ENCODE measurements around the gene NASP.

NASP gene, protein sequence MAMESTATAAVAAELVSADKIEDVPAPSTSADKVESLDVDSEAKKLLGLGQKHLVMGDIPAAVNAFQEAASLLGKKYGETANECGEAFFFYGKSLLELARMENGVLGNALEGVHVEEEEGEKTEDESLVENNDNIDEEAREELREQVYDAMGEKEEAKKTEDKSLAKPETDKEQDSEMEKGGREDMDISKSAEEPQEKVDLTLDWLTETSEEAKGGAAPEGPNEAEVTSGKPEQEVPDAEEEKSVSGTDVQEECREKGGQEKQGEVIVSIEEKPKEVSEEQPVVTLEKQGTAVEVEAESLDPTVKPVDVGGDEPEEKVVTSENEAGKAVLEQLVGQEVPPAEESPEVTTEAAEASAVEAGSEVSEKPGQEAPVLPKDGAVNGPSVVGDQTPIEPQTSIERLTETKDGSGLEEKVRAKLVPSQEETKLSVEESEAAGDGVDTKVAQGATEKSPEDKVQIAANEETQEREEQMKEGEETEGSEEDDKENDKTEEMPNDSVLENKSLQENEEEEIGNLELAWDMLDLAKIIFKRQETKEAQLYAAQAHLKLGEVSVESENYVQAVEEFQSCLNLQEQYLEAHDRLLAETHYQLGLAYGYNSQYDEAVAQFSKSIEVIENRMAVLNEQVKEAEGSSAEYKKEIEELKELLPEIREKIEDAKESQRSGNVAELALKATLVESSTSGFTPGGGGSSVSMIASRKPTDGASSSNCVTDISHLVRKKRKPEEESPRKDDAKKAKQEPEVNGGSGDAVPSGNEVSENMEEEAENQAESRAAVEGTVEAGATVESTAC

DNA sequence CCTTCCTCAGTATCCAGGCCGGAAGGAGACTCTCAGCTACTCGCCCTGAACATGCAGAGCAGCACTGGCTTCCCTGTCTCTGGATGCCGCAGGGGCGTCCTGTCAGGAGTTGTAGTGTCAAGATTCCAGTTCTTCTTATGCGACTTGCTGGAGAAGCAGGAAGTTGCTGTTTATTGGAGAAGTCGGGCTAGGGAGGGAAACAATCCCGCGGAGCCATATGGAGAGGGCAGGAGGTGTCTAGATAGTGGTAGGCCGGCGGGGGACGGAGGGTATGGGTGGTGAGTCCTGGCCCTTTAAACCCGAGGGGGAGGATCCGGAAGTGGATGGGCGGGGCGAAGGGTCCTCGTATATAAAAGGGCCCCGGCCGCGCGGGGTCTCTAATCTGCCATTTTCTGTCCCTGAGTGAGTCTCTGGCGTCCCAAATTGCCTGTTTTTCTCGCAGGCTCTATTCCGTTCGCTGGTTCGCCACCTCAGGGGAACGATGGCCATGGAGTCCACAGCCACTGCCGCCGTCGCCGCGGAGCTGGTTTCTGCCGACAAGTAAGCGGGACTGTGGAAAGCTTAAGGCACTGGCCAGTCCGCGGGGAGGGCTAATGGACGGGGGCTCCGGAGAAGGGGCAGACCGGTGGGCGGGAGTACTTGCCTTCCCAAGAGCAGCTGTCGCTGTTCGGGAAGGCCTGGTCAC, at the start of gene NASP:
TSS of gene NASP (plus strand) at position 376 of the 685 bp plus-strand sequence. CDS start at position 482, 106 bp downstream.
- in situ Hi-C loops (cut with MboI; ENCODE audit: low sequenced_read_pairs), result no loop called here

DNA sequence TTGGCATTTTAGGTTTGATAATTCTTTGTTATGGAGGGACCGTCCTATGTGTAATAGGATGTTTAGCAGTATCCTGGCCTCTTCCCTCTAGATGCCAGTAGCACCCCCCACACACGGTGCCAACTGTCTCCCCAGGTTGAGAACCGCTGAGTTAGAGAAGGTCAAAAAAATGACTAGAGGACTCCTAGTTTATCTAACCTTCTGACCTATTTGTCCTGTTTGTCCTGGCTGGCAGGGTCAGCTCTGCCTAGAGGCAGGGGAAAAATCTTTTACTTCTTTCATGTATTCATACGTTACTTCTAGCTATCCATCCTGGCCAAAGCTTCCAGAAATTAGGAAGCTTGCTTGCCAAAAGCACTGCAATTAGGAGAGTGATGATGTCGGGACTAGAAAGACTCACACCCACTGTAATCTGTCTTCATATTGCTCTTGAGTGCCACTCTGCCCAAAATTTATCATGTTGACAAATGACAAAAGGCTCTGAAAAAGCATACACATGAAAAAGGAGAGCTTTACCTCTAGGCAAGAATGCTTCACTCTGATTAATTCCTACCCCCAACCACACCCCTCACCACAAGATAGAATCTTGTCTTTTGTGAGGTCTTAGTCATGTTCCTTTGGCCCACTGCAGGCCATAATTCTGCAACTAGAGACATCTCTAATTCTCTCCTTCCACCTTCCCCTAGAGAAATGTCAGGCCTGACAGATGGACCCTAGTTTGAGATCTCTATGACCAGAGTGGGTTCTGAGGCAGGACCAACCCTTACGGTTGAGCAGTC, 47.7 kb upstream of the NASP start:
- in situ Hi-C loops (cut with MboI; ENCODE audit: low sequenced_read_pairs), result no loop called here

GRCh38 chr1:45536886-45537285, 47.0 kb upstream of the NASP start:
- in situ Hi-C loops (cut with MboI; ENCODE audit: low sequenced_read_pairs), result no loop called here

DNA sequence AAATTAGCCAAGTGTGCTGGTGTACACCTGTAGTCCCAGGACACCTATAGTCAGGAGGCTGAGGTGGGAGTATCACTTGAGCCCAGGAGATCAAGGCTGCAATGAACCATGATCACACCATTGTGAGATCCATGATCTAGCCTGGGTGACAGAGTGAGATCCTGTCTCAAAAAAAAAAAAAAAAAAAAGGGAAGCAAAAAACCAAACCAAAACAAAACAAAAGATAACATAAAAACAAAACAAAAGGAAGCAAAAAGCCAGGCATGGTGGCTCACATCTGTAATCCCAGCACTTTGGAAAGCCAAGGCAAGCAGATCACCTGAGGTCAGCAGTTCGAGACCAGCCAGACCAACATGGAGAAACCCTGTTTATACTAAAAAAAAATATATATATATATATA, 42.6 kb upstream of the NASP start:
- in situ Hi-C loops (cut with MboI; ENCODE audit: low sequenced_read_pairs), result no loop called here

- in situ Hi-C loops (cut with MboI; ENCODE audit: low sequenced_read_pairs), result no loop called here
Measured at GRCh38 chr1:45542591-45542990, 41.2 kb upstream of the NASP start.

DNA sequence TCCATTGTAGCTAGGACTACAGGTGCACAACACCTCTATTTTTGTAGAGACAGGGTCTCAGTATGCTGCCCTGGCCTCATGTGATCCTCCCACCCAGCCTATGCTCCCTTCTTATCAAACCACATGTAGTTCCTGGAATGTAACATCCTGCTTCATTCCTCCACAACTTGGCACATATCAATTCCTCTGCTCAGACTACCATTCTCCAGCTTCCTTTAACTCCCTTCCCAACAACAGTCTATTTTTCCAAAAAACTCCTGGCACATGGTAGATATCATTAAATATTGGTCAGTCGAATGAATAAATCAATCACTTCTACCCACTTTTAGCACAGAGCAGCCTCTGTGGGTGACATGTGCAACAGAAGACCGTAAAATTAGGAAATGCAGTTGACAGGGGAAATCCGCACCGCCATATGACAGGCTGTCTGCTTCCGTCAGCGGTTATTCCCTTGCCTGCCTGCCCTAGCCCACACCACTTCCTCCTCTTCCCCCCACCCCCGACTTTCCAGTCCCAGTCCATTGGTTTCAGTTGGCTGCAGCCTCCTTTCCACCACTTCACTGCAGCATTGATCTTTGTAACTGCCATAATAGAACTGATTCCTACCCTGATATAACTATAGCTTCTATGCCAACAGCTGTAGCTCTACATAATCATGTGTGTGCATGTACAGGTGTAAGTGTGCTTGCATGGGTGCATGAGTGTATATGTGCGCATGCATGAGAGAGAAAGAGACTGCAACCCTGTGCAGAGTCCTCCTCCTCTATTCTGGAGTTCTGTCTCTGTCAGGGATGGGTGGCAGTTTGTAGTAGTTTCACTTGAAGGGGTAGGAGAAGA, 40.0 kb upstream of the NASP start:
- in situ Hi-C loops (cut with MboI; ENCODE audit: low sequenced_read_pairs), result no loop called here

GRCh38 chr1:45544530-45544929, 39.3 kb upstream of the NASP start:
- in situ Hi-C loops (cut with MboI; ENCODE audit: low sequenced_read_pairs), result no loop called here

DNA sequence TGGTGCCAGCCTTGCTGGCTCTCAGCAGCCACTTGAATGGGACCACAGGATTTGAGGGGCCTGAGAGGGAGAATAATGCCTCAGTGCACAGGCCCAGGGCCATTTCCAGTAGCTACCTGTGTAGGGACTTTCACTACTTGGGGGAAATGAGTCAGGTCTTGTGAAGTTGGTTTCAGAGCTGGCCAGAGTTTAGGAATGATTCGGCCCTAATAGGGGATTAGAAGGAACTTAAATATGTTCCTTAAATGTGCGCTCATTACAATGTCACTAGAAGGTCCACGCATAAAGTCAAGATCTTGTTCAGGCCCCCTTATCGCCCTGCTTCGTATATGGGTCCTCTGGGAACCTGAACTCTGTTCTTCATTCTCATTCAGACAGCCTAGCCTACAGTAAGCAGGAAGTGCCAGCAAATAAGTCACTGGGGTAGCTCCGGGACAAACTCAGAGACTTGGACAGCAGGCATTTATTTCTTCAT, 38.8 kb upstream of the NASP start:
- in situ Hi-C loops (cut with MboI; ENCODE audit: low sequenced_read_pairs), result no loop called here

DNA sequence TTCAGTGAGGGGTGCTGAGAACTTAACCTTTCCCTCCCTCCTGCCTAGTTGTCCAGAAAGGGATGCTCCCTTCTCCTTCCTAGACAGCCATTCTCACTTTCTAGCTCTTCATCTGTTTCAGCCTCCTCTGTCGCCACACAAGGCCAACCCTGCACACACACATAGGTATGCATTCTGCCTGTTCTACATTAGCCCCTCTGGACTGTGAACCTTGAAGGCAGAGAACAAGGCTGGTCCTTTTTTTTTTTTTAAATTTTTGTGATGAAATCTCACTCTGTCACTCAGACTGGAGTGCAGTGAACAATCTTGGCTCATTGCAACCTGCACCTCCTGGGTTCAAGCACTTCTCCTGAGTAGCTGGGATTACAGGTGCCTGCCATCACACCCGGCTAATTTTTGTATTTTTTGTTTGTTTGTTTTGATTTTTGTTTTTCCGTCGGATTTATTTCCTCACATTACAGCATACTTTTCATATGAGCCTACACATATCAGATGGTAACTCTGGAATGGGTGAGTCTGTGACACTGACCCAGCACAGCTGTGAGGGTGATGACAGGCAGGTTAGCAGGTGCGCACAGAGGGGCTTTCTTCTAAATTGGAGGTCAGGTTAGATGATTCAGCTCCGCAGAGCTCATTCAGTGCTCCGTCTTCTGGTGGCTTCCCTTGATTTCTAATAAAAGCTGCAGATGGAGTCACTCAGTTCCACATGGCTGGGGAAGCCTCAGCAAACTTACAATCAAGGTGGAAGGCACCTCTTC, 38.1 kb upstream of the NASP start:
- in situ Hi-C loops (cut with MboI; ENCODE audit: low sequenced_read_pairs), result no loop called here

DNA sequence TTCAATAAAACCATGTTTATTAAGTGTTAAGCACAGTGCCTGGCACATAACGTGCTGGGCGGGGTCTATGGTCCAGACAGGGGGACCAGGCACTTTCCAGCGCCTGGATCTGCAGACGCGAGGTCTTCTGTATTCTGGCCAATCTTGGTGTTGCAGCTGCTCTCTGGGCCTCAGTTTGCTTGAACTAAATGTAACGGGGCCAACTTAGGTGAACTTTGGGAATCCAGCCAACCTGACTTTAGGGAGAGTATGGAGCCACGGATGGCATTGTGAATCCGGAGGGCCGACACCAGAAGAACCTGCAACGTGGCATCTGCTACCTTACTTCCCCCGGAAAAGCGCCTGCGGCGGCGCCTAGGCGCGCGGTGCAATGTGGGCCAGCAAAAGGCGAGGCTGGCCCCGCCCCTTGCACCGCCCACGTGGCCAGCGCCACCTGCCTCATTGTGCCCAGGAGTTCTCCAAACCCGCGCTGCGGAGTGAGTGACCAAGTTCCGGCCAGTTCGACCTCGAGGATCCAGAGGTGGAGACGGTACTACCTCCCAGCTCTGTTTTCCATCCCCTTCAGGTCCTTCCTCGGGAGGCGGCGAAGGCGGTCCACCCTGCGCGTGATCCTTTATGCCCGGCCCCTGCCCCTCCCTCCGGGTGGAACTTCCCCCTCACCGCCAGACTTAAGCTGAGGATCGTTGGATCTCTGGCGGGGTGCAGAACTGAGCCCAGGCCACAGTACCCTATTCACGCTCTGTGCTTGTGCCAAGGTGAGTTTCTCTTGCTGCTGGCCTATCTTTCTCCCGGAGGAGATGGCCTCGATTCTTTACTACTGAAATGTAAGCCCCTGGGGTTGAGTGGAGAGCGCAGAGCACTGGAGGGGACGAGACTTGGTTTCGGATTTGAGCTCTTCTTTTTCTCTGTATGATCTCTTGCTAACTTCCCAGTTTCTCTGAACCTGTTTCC, 33.2 kb upstream of the NASP start, which contains the start of gene AKR1A1:
TSS of gene AKR1A1 (plus strand) at position 426 of the 951 bp plus-strand sequence. CDS start 10,969 bp downstream, outside the sequence.
- in situ Hi-C loops (cut with MboI; ENCODE audit: low sequenced_read_pairs), result no loop called here

- in situ Hi-C loops (cut with MboI; ENCODE audit: low sequenced_read_pairs), result no loop called here
Measured at GRCh38 chr1:45551684-45552083, 32.2 kb upstream of the NASP start.

DNA sequence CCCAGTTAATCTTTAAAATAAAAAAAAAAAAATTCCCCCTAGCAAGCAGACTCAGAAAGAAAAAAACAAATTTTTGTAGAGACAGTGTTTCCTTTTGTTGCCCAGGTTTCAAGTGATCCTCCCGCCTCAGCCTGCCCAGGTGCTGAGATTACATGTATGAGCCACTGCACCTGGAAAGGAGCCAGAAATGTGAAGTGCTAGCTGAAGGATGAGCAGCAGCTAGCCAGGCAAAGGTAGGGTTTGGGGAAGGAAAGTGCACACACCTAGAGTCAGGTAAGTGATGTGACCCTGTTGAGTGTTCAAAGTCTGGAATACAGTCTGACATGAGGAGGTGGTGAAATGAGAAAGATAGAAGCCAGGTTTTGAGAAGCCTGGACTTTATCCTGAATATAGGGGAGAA, 31.5 kb upstream of the NASP start:
- in situ Hi-C loops (cut with MboI; ENCODE audit: low sequenced_read_pairs), result no loop called here

- in situ Hi-C loops (cut with MboI; ENCODE audit: low sequenced_read_pairs), result no loop called here
Measured at GRCh38 chr1:45554198-45554597, 29.6 kb upstream of the NASP start.

DNA sequence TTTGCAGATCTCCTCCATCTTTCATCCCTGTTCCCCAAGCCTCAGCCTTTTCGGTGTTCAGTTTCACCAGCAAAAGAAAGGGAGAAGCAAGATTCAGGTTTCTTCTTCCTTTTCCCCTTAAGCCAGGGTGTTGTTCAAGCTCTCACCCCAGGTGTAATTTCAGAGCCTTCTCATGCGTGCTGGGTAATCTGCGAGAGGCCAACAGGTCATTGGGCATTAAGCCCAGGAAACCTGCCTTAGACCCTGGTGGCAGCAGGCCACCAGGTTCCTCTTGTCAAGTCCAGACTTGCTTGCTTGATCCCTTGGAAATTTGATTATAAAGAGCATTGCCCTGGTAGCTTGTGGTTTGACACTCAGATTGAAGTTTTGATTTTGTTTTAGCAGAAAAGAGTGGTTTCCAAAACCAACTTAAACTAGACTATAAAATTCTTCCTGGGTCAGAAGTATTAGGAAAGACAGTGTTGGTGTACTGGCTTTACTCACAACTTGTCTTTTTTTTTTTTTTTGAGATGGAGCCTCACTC, 26.4 kb upstream of the NASP start:
- in situ Hi-C loops (cut with MboI; ENCODE audit: low sequenced_read_pairs), result no loop called here

DNA sequence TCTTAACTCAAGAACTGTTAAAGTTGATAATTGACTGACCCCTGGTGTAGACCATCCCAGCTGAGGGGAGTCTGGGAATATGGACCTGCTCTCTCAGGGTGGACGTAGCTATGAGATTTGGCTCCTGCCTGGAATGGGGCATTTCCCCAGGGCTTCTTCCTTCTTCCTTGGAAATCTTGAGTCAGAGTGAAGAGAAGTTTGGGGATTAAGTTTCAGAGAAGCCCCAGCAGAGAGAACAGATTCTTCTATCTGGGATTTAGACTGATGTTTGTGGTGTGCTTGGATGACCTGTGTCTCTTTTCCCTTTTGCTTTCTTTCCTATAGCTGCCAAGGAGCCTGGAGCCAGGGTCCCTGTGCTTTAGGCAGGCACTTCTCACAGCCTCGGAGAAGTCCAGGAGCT, 20.0 kb upstream of the NASP start:
- in situ Hi-C loops (cut with MboI; ENCODE audit: low sequenced_read_pairs), result no loop called here

DNA sequence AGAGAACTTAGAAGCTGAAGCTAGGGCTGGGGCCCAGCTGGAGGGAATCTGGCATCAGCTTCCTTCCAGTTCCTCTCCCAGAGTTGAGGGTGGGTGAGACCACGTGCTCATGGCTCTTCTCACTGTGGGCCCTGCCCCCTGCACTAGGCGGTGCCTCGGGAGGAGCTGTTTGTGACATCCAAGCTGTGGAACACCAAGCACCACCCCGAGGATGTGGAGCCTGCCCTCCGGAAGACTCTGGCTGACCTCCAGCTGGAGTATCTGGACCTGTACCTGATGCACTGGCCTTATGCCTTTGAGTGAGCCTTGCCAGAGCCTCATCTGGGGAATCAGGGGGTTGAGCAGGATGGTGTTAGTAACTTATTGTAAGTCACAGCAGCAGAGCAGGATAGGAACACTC, 17.1 kb upstream of the NASP start:
- in situ Hi-C loops (cut with MboI; ENCODE audit: low sequenced_read_pairs), result no loop called here

DNA sequence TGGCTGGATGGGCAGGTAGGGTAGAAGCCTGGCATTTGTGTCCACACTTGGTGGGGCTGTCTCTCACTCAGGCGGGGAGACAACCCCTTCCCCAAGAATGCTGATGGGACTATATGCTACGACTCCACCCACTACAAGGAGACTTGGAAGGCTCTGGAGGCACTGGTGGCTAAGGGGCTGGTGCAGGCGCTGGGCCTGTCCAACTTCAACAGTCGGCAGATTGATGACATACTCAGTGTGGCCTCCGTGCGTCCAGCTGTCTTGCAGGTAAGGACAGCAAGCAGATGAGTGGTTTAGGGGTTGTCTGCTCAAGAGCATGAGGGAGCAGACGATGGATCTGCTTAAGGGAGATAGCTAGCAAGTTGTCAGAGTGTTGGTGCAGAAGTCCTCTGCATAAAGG, 15.9 kb upstream of the NASP start:
- in situ Hi-C loops (cut with MboI; ENCODE audit: low sequenced_read_pairs), result no loop called here

DNA sequence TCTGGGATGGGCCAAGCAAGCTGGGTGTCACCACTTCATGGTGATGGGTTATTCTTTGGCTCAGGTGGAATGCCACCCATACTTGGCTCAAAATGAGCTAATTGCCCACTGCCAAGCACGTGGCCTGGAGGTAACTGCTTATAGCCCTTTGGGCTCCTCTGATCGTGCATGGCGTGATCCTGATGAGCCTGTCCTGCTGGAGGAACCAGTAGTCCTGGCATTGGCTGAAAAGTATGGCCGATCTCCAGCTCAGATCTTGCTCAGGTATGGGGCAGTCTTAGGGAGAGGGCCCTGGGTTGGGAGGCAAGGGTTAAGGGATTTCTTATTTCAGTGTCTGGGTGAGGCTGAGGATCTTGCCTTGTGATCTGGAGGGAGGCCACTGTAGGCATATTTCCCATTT, 15.4 kb upstream of the NASP start:
- in situ Hi-C loops (cut with MboI; ENCODE audit: low sequenced_read_pairs), result no loop called here
